VCaP (cell line): ENCODE results near the gene ARPC2.
"Not testable (repeated sequence)": the region's sequence is repeated elsewhere in the genome, so short reads cannot be mapped to it uniquely, and the experiment has no call there.

ENCODE experiments used
- H3K27ac ChIP-seq: fragments of 450-650 bp; 2 replicates; pipeline ENCODE4 v1.5.1; 2017
- CTCF ChIP-seq: fragments of 450-650 bp; conservative IDR thresholded peaks from 2 replicates; pipeline ENCODE4 v1.5.1; 2017; ENCODE audit warnings: mild to moderate bottlenecking, moderate library complexity

Gene ARPC2

GRCh38 chr2:218216674-218217359, at the start of gene ARPC2:
ARPC2 (plus strand) TSS chr2:218217189; CDS start chr2:218217471, 282 bp downstream.
- no peak for TF ChIP-seq CTCF
- peak within 1 kb of the TSS; percentile 88 for H3K27ac ChIP-seq

GRCh38 chr2:218168016-218168415, 49.0 kb upstream of the ARPC2 start:
- H3K27ac ChIP-seq: no peak overlapping the region
- TF ChIP-seq CTCF: no peak

GRCh38 chr2:218168635-218169462, 48.1 kb upstream of the ARPC2 start:
- H3K27ac ChIP-seq: no peak overlapping the region
- peak; percentile 58 for TF ChIP-seq CTCF

GRCh38 chr2:218169757-218170546, 47.0 kb upstream of the ARPC2 start:
- no peak overlapping the region for H3K27ac ChIP-seq
- no peak for TF ChIP-seq CTCF

- not testable (repeated sequence) for H3K27ac ChIP-seq
Measured at GRCh38 chr2:218171744-218172143, 45.2 kb upstream of the ARPC2 start.

GRCh38 chr2:218172845-218173244, 44.1 kb upstream of the ARPC2 start:
- no peak overlapping the region for H3K27ac ChIP-seq
- TF ChIP-seq CTCF: no peak

GRCh38 chr2:218179782-218180181, 37.2 kb upstream of the ARPC2 start:
- TF ChIP-seq CTCF: no peak
- no peak overlapping the region for H3K27ac ChIP-seq
